GM23338 (cell line): ENCODE results near the gene TLR5. TPM values are rescaled to one million over a fixed set of nuclear protein-coding genes. Genes with fewer than 3 reads are reported as not detected.

ENCODE experiments used
- ATAC-seq: fragments of 200-7000 bp; cut with Tn5 transposase; 3 replicates; pipeline ENCODE4 v1.9.1; 2020
- DNase-seq: peaks from one replicate; pipeline ENCODE4 v3.0.0-alpha.2; 2015; ENCODE audit warnings: low spot score
- H2AFZ ChIP-seq: fragments of 200-600 bp; sonication (generic); 2 replicates; pipeline ENCODE4 v1.8.0; 2016; ENCODE audit warnings: antibody characterized with exemption, mild to moderate bottlenecking, moderate library complexity
- H3F3A ChIP-seq: fragments of 200-600 bp; sonication (generic); replicated peaks from 2 replicates; pipeline ENCODE4 v1.8.0; 2017; ENCODE audit warnings: antibody characterized with exemption, mixed run types, low read depth
- H3K27ac ChIP-seq: fragments of 200-600 bp; sonication (generic); 2 replicates; pipeline ENCODE4 v1.6.1; 2016; ENCODE audit warnings: low read depth
- H3K27me3 ChIP-seq: fragments of 200-600 bp; sonication (generic); 2 replicates; pipeline ENCODE4 v1.8.0; 2016; ENCODE audit warnings: mild to moderate bottlenecking, mixed run types, moderate library complexity; ENCODE audit not compliant: insufficient read depth
- H3K36me3 ChIP-seq: fragments of 200-600 bp; sonication (generic); 2 replicates; pipeline ENCODE4 v1.8.0; 2016; ENCODE audit warnings: mild to moderate bottlenecking; ENCODE audit not compliant: insufficient read depth
- H3K4me1 ChIP-seq: fragments of 200-600 bp; sonication (generic); 2 replicates; pipeline ENCODE4 v1.8.0; 2016; ENCODE audit warnings: mild to moderate bottlenecking, moderate library complexity; ENCODE audit not compliant: insufficient read depth
- H3K4me2 ChIP-seq: fragments of 200-600 bp; sonication (generic); 2 replicates; pipeline ENCODE4 v1.7.1; 2017; ENCODE audit warnings: mixed run types
- H3K4me3 ChIP-seq: fragments of 200-600 bp; sonication (generic); 2 replicates; pipeline ENCODE4 v1.6.1; 2016; ENCODE audit warnings: mixed run types
- H3K79me2 ChIP-seq: fragments of 200-600 bp; sonication (generic); replicated peaks from 2 replicates; pipeline ENCODE4 v1.8.0; 2017; ENCODE audit warnings: mild to moderate bottlenecking; ENCODE audit not compliant: insufficient read depth
- H3K9me2 ChIP-seq: fragments of 200-600 bp; sonication (generic); 2 replicates; pipeline ENCODE4 v1.8.0; 2017; ENCODE audit not compliant: insufficient read depth
- H4K20me1 ChIP-seq: fragments of 200-600 bp; sonication (generic); replicated peaks from 2 replicates; pipeline ENCODE4 v1.8.0; 2017; ENCODE audit warnings: mild to moderate bottlenecking; ENCODE audit not compliant: insufficient read depth
- H3K27ac Mint-ChIP-seq: 2 replicates; pipeline ENCODE4 v1.8.0; 2020; ENCODE audit warnings: inconsistent platforms, mild to moderate bottlenecking, moderate library complexity, mixed read lengths
- H3K27me3 Mint-ChIP-seq: 3 replicates; pipeline ENCODE4 v1.8.0; 2022; ENCODE audit warnings: low read depth, mild to moderate bottlenecking, moderate library complexity, mixed read lengths, inconsistent platforms; ENCODE audit not compliant: insufficient read depth, poor library complexity
- H3K36me3 Mint-ChIP-seq: 3 replicates; pipeline ENCODE4 v1.8.0; 2021; ENCODE audit warnings: low read depth, mild to moderate bottlenecking, inconsistent platforms, moderate library complexity, mixed read lengths
- H3K4me1 Mint-ChIP-seq: 3 replicates; pipeline ENCODE4 v1.8.0; 2020; ENCODE audit warnings: mild to moderate bottlenecking, inconsistent platforms, mixed read lengths
- H3K4me3 Mint-ChIP-seq: 3 replicates; pipeline ENCODE4 v1.8.0; 2021; ENCODE audit warnings: moderate library complexity, mild to moderate bottlenecking, inconsistent platforms, mixed read lengths
- H3K9me3 Mint-ChIP-seq: 3 replicates; pipeline ENCODE4 v1.8.0; 2020; ENCODE audit warnings: moderate library complexity, mild to moderate bottlenecking, inconsistent platforms, mixed read lengths
- CREB1 ChIP-seq: fragments of 250-450 bp; sonication (Bioruptor Pico); IDR thresholded peaks from 2 replicates; pipeline ENCODE4 v1.5.0; 2020; ENCODE audit warnings: low read depth, mild to moderate bottlenecking, moderate library complexity
- ETS1 ChIP-seq: IDR thresholded peaks from 2 replicates; pipeline ENCODE4 v1.6.1; 2016; ENCODE audit warnings: antibody characterized with exemption
- EZH2 ChIP-seq: fragments of 200-600 bp; sonication (generic); IDR thresholded peaks from one replicate; pipeline ENCODE4 v1.8.0; 2017; ENCODE audit warnings: antibody characterized with exemption, mild to moderate bottlenecking, low read depth; ENCODE audit not compliant: unreplicated experiment
- EZH2phosphoT487 ChIP-seq: fragments of 200-600 bp; sonication (generic); IDR thresholded peaks from one replicate; pipeline ENCODE4 v1.8.1; 2018; ENCODE audit warnings: antibody characterized with exemption; ENCODE audit not compliant: unreplicated experiment
- JUNB ChIP-seq: IDR thresholded peaks from one replicate; pipeline ENCODE4 v1.6.1; 2016; ENCODE audit warnings: antibody characterized with exemption; ENCODE audit not compliant: unreplicated experiment
- POLR2AphosphoS5 ChIP-seq: IDR thresholded peaks from 2 replicates; pipeline ENCODE4 v1.6.1; 2016; ENCODE audit warnings: antibody characterized with exemption, low read depth
- REST ChIP-seq: IDR thresholded peaks from one replicate; pipeline ENCODE4 v1.6.1; 2018; ENCODE audit warnings: antibody characterized with exemption; ENCODE audit not compliant: unreplicated experiment
- STAT1 ChIP-seq: IDR thresholded peaks from one replicate; pipeline ENCODE4 v1.6.1; 2016; ENCODE audit warnings: antibody characterized with exemption; ENCODE audit not compliant: unreplicated experiment
- polyA plus RNA-seq: library from polyadenylated mRNA; unstranded; fragments of >200 nt; fragmentation: Nextera tagmentation; extraction: Ambion mirVana; gene quantifications from 2 replicates; pipeline ENCODE4 v1.2.1, GENCODE V29; 2016
- total RNA-seq: library from RNA; depleted of rRNA; stranded (reverse); fragments of >200 nt; shearing (Covaris generic); gene quantifications from 2 replicates; pipeline ENCODE4 v1.2.3, GENCODE V29; 2014
- TF ChIP-seq, protein P1 (sequence below): fragments of 250-450 bp; sonication (Bioruptor Pico); IDR thresholded peaks from 2 replicates; pipeline ENCODE4 v1.5.0; 2020; ENCODE audit warnings: mild to moderate bottlenecking, moderate library complexity
- TF ChIP-seq, protein P2 (sequence below), 2 experiments: fragments of 200-600 bp in 1 of 2; sonication (generic) in 1 of 2; conservative IDR thresholded peaks; 2 replicates each; pipeline versions ENCODE4 v1.5.1 to v1.6.1; 2016 to 2017; ENCODE audit warnings: antibody characterized with exemption in 2 of 2, low read depth in 2 of 2, mild to moderate bottlenecking in 2 of 2, moderate library complexity in 1 of 2

TLR5 gene
- total and polyA plus RNA-seq, 2 experiments from 2014 or later = 0.10 to 0.39 TPM

- TF ChIP-seq, protein P1, sequence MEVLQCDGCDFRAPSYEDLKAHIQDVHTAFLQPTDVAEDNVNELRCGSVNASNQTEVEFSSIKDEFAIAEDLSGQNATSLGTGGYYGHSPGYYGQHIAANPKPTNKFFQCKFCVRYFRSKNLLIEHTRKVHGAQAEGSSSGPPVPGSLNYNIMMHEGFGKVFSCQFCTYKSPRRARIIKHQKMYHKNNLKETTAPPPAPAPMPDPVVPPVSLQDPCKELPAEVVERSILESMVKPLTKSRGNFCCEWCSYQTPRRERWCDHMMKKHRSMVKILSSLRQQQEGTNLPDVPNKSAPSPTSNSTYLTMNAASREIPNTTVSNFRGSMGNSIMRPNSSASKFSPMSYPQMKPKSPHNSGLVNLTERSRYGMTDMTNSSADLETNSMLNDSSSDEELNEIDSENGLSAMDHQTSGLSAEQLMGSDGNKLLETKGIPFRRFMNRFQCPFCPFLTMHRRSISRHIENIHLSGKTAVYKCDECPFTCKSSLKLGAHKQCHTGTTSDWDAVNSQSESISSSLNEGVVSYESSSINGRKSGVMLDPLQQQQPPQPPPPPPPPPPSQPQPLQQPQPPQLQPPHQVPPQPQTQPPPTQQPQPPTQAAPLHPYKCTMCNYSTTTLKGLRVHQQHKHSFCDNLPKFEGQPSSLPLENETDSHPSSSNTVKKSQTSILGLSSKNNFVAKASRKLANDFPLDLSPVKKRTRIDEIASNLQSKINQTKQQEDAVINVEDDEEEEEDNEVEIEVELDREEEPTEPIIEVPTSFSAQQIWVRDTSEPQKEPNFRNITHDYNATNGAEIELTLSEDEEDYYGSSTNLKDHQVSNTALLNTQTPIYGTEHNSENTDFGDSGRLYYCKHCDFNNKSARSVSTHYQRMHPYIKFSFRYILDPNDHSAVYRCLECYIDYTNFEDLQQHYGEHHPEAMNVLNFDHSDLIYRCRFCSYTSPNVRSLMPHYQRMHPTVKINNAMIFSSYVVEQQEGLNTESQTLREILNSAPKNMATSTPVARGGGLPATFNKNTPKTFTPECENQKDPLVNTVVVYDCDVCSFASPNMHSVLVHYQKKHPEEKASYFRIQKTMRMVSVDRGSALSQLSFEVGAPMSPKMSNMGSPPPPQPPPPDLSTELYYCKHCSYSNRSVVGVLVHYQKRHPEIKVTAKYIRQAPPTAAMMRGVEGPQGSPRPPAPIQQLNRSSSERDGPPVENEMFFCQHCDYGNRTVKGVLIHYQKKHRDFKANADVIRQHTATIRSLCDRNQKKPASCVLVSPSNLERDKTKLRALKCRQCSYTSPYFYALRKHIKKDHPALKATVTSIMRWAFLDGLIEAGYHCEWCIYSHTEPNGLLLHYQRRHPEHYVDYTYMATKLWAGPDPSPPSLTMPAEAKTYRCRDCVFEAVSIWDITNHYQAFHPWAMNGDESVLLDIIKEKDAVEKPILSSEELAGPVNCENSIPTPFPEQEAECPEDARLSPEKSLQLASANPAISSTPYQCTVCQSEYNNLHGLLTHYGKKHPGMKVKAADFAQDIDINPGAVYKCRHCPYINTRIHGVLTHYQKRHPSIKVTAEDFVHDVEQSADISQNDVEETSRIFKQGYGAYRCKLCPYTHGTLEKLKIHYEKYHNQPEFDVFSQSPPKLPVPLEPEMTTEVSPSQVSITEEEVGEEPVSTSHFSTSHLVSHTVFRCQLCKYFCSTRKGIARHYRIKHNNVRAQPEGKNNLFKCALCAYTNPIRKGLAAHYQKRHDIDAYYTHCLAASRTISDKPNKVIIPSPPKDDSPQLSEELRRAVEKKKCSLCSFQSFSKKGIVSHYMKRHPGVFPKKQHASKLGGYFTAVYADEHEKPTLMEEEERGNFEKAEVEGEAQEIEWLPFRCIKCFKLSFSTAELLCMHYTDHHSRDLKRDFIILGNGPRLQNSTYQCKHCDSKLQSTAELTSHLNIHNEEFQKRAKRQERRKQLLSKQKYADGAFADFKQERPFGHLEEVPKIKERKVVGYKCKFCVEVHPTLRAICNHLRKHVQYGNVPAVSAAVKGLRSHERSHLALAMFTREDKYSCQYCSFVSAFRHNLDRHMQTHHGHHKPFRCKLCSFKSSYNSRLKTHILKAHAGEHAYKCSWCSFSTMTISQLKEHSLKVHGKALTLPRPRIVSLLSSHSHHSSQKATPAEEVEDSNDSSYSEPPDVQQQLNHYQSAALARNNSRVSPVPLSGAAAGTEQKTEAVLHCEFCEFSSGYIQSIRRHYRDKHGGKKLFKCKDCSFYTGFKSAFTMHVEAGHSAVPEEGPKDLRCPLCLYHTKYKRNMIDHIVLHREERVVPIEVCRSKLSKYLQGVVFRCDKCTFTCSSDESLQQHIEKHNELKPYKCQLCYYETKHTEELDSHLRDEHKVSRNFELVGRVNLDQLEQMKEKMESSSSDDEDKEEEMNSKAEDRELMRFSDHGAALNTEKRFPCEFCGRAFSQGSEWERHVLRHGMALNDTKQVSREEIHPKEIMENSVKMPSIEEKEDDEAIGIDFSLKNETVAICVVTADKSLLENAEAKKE (CRISPR knock-in tag) = no peak
These were observed 40.1 kb downstream of the TLR5 start (continued) for GRCh38 chr1:223102797-223103533.

DNA sequence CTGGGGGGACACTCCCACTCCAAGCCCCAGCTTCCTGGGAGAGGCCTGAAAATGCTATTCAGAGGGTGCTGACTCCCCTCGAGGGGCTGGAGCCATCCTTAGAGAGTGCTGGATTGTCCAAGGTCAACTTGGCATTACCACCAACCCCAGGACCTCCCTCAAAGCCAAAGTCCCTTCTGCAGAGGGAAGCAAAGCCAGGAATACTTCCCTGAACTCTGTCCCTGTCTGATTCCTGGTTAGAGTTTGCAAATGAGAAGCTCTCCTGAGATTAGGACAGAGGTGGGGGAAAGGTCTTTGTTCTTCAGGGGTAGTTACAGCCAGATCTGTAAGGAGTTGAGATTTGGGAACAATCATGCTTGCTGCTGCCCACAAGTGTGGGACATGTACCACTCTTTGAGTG is 45.3 kb downstream of the TLR5 start:
- Mint-ChIP-seq H3K9me3 (peaks cover 32% of the 10 kb centered on the region), H3K4me3 (no peak overlapping the region), H3K27ac (no peak overlapping the region), H3K4me1 (no peaks in the 10 kb centered on the region; the same call in 2 of the 3 replicates), H3K36me3 (peaks cover 32% of the 10 kb centered on the region), H3K27me3 (peaks cover under 1% of the 10 kb centered on the region)
- Histone ChIP-seq H3K4me1 (no peaks in the 10 kb centered on the region), H2AFZ (no peak overlapping the region), H3K4me3 (no peak overlapping the region), H3K36me3 (no peaks in the 10 kb centered on the region), H3K27me3 (no peaks in the 10 kb centered on the region), H3F3A (no peaks in the 10 kb centered on the region), H3K79me2 (no peaks in the 10 kb centered on the region), H3K27ac (no peak overlapping the region), H3K4me2 (no peak overlapping the region), H4K20me1 (no peaks in the 10 kb centered on the region), H3K9me2 (no peaks in the 10 kb centered on the region)
- TF ChIP-seq POLR2AphosphoS5 = no peak
- no peak for TF ChIP-seq ETS1
- no peak for TF ChIP-seq CREB1 (CRISPR knock-in tag)
- TF ChIP-seq EZH2 = no peak
- TF ChIP-seq, protein P2, sequence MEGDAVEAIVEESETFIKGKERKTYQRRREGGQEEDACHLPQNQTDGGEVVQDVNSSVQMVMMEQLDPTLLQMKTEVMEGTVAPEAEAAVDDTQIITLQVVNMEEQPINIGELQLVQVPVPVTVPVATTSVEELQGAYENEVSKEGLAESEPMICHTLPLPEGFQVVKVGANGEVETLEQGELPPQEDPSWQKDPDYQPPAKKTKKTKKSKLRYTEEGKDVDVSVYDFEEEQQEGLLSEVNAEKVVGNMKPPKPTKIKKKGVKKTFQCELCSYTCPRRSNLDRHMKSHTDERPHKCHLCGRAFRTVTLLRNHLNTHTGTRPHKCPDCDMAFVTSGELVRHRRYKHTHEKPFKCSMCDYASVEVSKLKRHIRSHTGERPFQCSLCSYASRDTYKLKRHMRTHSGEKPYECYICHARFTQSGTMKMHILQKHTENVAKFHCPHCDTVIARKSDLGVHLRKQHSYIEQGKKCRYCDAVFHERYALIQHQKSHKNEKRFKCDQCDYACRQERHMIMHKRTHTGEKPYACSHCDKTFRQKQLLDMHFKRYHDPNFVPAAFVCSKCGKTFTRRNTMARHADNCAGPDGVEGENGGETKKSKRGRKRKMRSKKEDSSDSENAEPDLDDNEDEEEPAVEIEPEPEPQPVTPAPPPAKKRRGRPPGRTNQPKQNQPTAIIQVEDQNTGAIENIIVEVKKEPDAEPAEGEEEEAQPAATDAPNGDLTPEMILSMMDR (conservative IDR thresholded peaks at IDR 0.05; ENCODE audit: low read depth in 2 of 2) = no peak
- no peak for TF ChIP-seq STAT1
- no peak for TF ChIP-seq JUNB
- no peak for TF ChIP-seq REST
- no peak for TF ChIP-seq EZH2phosphoT487
- ATAC-seq = no peak
- no peak for DNase-seq
